PC-9 (cell line): ENCODE measurements around the gene FANCL.
"Not testable (repeated sequence)": the region's sequence is repeated elsewhere in the genome, so short reads cannot be mapped to it uniquely, and the experiment has no call there.

Experiments used
- CTCF ChIP-seq: fragments of 200-600 bp; sonication (generic); conservative IDR thresholded peaks from 2 replicates; pipeline ENCODE4 v1.6.1; 2017; ENCODE audit warnings: mixed run types, antibody characterized with exemption, mild to moderate bottlenecking, moderate library complexity
- EZH2 ChIP-seq: fragments of 200-600 bp; sonication (generic); IDR thresholded peaks from 2 replicates; pipeline ENCODE4 v1.8.0; 2017; ENCODE audit warnings: antibody characterized with exemption, low read depth

- not testable (repeated sequence) for TF ChIP-seq CTCF, EZH2
These were observed 127.6 kb downstream of the FANCL start for GRCh38 chr2:58113563-58113962.
